Epithelial cell of proximal tubule (primary cell): Measurements from ENCODE around the gene TRIM54. TPM values are rescaled to one million over a fixed set of nuclear protein-coding genes. Genes with fewer than 3 reads are reported as not detected.
A peak's percentile ranks its signal among the peaks of the same experiment; 100 is the strongest.
"Not testable (repeated sequence)": the region's sequence is repeated elsewhere in the genome, so short reads cannot be mapped to it uniquely, and the experiment has no call there.

Experiments
- DNase-seq: peaks from one replicate; pipeline ENCODE4 v3.0.0-alpha.2; 2011; ENCODE audit warnings: low read depth
- H3K4me3 ChIP-seq: 2 replicates; pipeline ENCODE4 v1.5.1; 2011; ENCODE audit warnings: low read depth, mild to moderate bottlenecking, low read length
- CTCF ChIP-seq: conservative IDR thresholded peaks from 2 replicates; pipeline ENCODE4 v1.5.1; 2012; ENCODE audit warnings: low read depth, mild to moderate bottlenecking, low read length
- total RNA-seq: library from RNA; depleted of rRNA; stranded (reverse); fragments of >200 nt; gene quantifications from 2 replicates; pipeline ENCODE4 v1.2.3, GENCODE V29; 2015

Gene TRIM54
- total RNA-seq, 1 donor from 2014 or later: 1.5 TPM

DNA sequence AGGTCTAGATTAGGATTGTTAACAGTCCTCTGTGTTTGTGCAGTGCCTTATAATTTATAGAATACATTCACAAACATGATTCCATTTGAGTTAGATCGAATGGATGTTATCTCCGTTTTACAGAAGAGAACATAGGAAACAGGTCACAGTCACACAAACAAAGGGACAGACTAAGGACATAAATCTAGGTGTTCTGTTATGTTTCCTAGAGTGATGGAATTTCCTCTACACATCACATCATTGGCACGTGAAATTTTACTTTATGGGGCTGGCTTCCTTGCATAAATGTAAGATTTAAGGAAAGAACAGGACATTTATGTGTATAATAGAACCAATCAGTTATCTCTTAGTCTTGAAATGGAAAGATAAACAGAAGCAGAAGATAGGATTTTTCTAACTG is 6.4 kb downstream of the TRIM54 start:
- DNase-seq: no peak
- no peak for TF ChIP-seq CTCF
- H3K4me3 ChIP-seq: no peak overlapping the region

DNA sequence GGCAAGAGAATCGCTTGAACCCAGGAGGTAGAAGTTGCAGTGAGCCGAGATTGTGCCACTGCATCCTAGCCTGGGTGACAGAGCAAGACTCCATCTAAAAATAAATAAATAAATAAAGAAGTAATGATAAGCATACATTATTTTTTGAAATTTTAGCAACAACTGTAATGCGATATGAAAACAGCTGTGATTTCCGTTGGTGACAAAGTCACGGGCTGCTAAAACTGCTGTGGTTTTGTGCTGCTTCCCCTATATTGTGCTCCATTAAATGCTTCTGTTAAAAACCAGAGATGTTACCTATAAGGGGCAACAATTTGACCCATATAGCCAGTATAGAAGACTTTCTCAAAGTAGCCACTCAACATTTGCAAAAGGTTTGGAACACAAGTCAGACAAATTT is 8.3 kb downstream of the TRIM54 start:
- TF ChIP-seq CTCF: no peak
- H3K4me3 ChIP-seq: no peak overlapping the region
- no peak for DNase-seq

- peak; percentile 15 for TF ChIP-seq CTCF
- H3K4me3 ChIP-seq: no peak overlapping the region
- no peak for DNase-seq
Measured at GRCh38 chr2:27291865-27292264, 9.6 kb downstream of the TRIM54 start.

- no peak for TF ChIP-seq CTCF
- no peak overlapping the region for H3K4me3 ChIP-seq
- no peak for DNase-seq
Measured at GRCh38 chr2:27294928-27295327, 12.7 kb downstream of the TRIM54 start.

DNA sequence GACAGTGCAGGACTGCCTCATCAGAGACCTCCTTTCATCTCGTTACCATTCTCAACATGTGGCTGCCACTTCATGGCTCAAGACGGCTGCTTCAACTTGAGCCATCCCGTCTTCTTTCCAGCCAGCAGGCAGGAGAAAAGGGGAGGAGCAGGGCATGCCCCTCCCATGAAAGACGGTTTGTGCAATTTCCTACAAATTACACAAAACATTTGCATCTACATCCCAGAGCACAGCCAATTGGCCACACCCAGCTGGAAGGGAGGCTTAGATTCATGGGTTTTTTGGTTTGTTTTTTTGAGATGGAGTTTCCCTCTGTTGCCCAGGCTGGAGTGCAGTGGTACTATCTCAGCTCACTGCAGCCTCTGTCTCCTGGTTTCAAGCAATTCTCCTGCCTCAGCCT is 14.3 kb downstream of the TRIM54 start:
- no peak for DNase-seq
- TF ChIP-seq CTCF: no peak
- H3K4me3 ChIP-seq: no peak overlapping the region

DNA sequence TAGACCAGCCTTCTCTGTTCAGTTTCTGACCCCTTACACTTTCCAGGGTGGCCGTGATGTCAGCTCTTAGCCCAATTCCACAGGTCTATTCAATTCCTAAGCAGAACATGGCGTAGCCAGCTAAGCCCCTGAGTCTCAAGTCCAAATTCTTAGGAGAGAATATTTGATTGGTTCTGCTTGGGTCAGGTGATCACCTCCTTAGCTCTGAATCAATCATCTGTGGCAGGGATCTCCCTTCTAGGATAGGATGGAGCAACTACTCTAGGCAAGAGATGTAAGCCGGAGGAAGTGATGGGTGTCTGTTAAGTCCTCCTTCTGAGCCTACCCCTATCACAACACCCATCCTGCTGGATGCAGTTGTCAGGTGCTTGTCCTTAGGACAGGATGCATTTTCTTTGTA is 15.0 kb downstream of the TRIM54 start:
- no peak overlapping the region for H3K4me3 ChIP-seq
- DNase-seq: no peak
- TF ChIP-seq CTCF: no peak

GRCh38 chr2:27298391-27299080 is 16.3 kb downstream of the TRIM54 start:
- H3K4me3 ChIP-seq: no peak overlapping the region
- TF ChIP-seq CTCF: no peak
- no peak for DNase-seq

GRCh38 chr2:27300606-27301005 is 18.4 kb downstream of the TRIM54 start:
- not testable (repeated sequence) for H3K4me3 ChIP-seq, DNase-seq
